ENCODE results near the gene ATXN3. TPM values are rescaled to one million over a fixed set of nuclear protein-coding genes. Genes with fewer than 3 reads are reported as not detected.

The ATXN3 gene
- total RNA-seq, result 10 to 100 TPM; 45.1 to 53.5 TPM

DNA sequence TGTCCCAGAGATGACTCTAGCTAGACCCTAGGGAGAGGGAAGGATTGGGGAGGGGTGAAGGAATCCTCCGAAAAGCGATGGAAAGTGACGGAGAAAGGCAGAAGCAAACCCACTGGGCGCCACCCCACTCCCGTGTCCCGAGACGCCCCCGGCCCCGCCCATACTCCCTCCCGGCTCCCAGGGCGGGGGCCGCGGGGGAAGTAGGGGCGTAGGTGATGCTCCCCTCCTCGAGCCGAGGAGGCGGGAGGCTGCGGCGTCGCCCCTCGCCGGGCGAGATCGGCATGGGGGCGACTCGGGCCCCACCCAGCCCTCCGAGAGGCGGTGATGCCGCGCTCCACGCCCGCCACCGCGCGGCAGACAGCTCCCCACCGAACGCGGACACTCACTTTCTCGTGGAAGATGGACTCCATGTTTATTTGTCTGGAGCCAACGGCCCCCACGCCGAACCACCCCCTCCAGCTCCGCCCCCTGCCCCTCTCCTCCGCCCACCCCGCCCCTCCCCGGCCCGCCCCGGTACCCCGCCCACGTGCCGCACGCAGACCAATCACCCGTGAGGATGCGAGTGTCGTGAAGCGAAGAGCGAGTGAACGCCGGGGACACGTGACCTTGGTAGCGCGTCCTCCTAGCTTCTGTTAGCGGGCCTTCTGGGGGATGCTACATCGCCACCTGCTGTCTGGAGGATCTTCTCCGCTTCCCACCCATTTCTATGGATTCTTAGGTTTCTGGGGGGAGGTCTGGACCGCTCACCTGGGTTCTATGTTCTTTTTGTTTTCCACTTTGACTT lies at the start of gene ATXN3:
ATXN3 (minus strand) TSS at position 440 of the 784 bp plus-strand sequence; CDS start at position 410, 30 bp downstream.
- Histone ChIP-seq H3K27ac (peak within 1 kb of the TSS; percentile 96 to 98), H3K36me3 (no peaks in the 10 kb centered on the region), H3K4me3 (peak within 1 kb of the TSS; percentile 96 to 99), H3K4me1 (replicated peaks) (peaks cover 3% of the 10 kb centered on the region), H3K27me3 (replicated peaks; ENCODE audit: insufficient read depth) (no peaks in the 10 kb centered on the region), H3K9me3 (no peaks in the 10 kb centered on the region)
- under 1% methylated on average over 39 of the region's 66 CpGs for WGBS
- DNase-seq (ENCODE audit: low spot score), result peak; percentile 98
- intact Hi-C loops (cut with DNase I), result loop anchor here (2.0 to 5.0 kb wide), 2 partner anchors 14 to 69 kb away; partner anchors contain the start of genes CPSF2 and NDUFB1
- TF ChIP-seq POLR2A (IDR thresholded peaks at IDR 0.05) (peak; percentile 65), POLR2AphosphoS5 (IDR thresholded peaks at IDR 0.05) (peak; percentile 82)
- TF ChIP-seq, protein P1, sequence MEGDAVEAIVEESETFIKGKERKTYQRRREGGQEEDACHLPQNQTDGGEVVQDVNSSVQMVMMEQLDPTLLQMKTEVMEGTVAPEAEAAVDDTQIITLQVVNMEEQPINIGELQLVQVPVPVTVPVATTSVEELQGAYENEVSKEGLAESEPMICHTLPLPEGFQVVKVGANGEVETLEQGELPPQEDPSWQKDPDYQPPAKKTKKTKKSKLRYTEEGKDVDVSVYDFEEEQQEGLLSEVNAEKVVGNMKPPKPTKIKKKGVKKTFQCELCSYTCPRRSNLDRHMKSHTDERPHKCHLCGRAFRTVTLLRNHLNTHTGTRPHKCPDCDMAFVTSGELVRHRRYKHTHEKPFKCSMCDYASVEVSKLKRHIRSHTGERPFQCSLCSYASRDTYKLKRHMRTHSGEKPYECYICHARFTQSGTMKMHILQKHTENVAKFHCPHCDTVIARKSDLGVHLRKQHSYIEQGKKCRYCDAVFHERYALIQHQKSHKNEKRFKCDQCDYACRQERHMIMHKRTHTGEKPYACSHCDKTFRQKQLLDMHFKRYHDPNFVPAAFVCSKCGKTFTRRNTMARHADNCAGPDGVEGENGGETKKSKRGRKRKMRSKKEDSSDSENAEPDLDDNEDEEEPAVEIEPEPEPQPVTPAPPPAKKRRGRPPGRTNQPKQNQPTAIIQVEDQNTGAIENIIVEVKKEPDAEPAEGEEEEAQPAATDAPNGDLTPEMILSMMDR (IDR thresholded peaks at IDR 0.05), result peak; percentile 64 to 90 (median 87)

DNA sequence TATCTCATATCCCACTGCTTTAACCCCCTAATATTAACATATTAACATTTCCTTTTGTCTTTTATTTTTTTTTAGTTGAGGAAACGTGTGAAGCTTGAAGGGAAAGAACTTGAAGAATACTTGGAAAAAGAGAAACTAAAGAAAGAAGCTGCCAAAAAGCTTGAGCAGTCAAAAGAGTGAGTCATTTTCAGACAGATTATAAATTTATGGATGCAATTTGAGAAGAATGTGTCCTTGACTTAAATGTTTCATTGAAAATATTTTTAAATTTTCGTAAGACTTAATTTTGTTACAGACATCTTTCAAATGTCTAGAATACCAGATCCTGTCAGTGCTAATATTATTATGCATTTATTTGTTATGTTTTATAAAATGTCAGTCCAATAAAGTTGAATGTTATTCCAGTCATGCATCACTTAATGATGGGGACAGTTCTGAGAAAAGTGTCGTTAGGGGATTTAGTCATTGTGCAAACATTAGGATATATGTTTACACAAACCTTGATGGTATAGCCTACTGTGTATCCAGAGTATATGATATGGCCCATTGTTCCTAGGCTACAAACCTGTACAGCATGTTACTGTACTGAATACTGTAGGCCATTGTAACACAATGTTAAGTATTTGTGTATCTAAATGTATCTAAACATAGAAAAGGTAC lies 48.0 kb upstream of the ATXN3 start:
- Histone ChIP-seq H3K9me3 (no peaks in the 10 kb centered on the region), H3K4me3 (no peak overlapping the region), H3K4me1 (replicated peaks) (no peaks in the 10 kb centered on the region), H3K27me3 (replicated peaks; ENCODE audit: insufficient read depth) (no peaks in the 10 kb centered on the region), H3K36me3 (peaks cover 0 to 3% of the 10 kb centered on the region in 2 donors), H3K27ac (no peak overlapping the region)
- no peak for DNase-seq (ENCODE audit: low spot score)
- TF ChIP-seq POLR2AphosphoS5 (IDR thresholded peaks at IDR 0.05) (no peak), POLR2A (IDR thresholded peaks at IDR 0.05) (no peak)
- TF ChIP-seq, protein P1 (IDR thresholded peaks at IDR 0.05), result no peak
- intact Hi-C loops (cut with DNase I), result no loop called here
- 64% methylated on average over 3 of the region's 3 CpGs for WGBS

- no peaks in the 10 kb centered on the region for H3K4me1 ChIP-seq (replicated peaks)
- no peak for TF ChIP-seq POLR2A (IDR thresholded peaks at IDR 0.05)
- TF ChIP-seq POLR2AphosphoS5 (IDR thresholded peaks at IDR 0.05), result no peak
- TF ChIP-seq, protein P1 (IDR thresholded peaks at IDR 0.05), result no peak
- no peaks in the 10 kb centered on the region for H3K27me3 ChIP-seq (replicated peaks; ENCODE audit: insufficient read depth)
- intact Hi-C loops (cut with DNase I), result no loop called here
- H3K9me3 ChIP-seq, result no peaks in the 10 kb centered on the region
- H3K4me3 ChIP-seq, result no peak overlapping the region
- 100% methylated on average over 1 of the region's 1 CpG for WGBS
- DNase-seq (ENCODE audit: low spot score), result no peak
- peaks cover 0 to 3% of the 10 kb centered on the region in 2 donors for H3K36me3 ChIP-seq
- H3K27ac ChIP-seq, result no peak overlapping the region
Observed at GRCh38 chr14:92153581-92153980, 47.2 kb upstream of the ATXN3 start.

- TF ChIP-seq, protein P1 (IDR thresholded peaks at IDR 0.05), result no peak
- no peak for TF ChIP-seq POLR2AphosphoS5 (IDR thresholded peaks at IDR 0.05)
- TF ChIP-seq POLR2A (IDR thresholded peaks at IDR 0.05), result no peak
- Histone ChIP-seq H3K36me3 (no peaks in the 10 kb centered on the region), H3K9me3 (no peaks in the 10 kb centered on the region), H3K27ac (no peak overlapping the region), H3K4me3 (no peak overlapping the region), H3K27me3 (replicated peaks; ENCODE audit: insufficient read depth) (no peaks in the 10 kb centered on the region), H3K4me1 (replicated peaks) (no peaks in the 10 kb centered on the region)
- 85% methylated on average over 2 of the region's 2 CpGs for WGBS
- intact Hi-C loops (cut with DNase I), result no loop called here
- no peak for DNase-seq (ENCODE audit: low spot score)
Observed at GRCh38 chr14:92144708-92145107, 38.3 kb upstream of the ATXN3 start.
